ENCODE data around the gene STARD9. TPM values are rescaled to one million over a fixed set of nuclear protein-coding genes. Genes with fewer than 3 reads are reported as not detected.

Gene STARD9
- total RNA-seq, 1 experiment from 2014 or later = 7.4 TPM

DNA sequence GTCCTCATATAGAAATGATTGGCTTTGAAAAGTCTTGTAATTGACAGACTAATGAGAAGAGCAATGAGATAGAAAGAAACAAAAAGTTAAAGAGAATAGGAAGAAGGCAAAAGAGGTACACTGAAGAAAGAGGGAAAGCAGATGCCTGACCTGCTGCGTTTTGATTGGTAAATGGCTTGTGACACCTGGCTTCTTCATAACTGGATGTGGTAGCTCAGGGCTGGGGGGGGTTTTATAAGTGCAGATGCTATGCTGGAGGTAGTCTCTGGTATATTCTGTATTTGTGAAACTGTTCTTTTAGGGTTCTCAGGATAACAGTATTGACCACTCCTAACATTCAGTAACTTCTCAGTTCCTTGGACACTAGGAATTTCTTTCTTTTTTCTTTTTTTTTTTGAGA, 1.4 kb downstream of the STARD9 start:
- peak overlapping the region; percentile 81; the same call in 1 of the 2 replicates for H3K4me3 ChIP-seq
- no peak for DNase-seq (ENCODE audit: low read depth in 1 of 2, low spot score in 2 of 2)
- H3K4me1 ChIP-seq (replicated peaks) = peaks cover 26% of the 10 kb centered on the region
- no peaks in the 10 kb centered on the region for H3K27me3 ChIP-seq (replicated peaks)
- H3K27ac ChIP-seq = no peak overlapping the region
- peaks cover 3% of the 10 kb centered on the region; the same call in 1 of the 2 replicates for H3K36me3 ChIP-seq
- no peaks in the 10 kb centered on the region for H3K9me3 ChIP-seq (replicated peaks)

DNA sequence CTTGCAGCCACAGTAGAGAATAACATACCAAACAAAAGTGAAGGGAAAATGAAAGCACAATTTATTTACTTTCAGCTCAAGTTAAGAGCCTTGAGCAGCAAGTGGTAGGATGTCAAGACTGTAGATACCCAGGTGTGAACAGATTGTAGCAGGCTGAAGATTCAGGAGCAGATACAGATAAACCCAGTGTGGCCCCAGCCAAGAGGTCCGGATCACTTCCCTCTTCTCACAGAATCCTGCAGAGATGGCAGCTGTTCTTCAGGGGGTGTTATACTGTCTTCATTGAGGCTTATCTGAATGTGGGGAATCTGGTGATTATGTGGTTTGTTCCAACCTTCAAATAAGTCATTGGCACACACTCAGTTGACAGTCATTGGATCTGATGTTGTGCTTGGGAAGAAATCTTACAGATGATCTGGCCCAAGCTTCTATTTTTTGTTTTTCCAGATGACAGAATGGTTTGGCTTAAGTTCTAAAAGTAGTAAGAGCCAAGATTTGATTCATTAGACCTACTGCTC, 2.2 kb downstream of the STARD9 start:
- no peak overlapping the region for H3K27ac ChIP-seq
- no peak overlapping the region for H3K4me3 ChIP-seq
- DNase-seq (ENCODE audit: low read depth in 1 of 2, low spot score in 2 of 2) = no peak

DNA sequence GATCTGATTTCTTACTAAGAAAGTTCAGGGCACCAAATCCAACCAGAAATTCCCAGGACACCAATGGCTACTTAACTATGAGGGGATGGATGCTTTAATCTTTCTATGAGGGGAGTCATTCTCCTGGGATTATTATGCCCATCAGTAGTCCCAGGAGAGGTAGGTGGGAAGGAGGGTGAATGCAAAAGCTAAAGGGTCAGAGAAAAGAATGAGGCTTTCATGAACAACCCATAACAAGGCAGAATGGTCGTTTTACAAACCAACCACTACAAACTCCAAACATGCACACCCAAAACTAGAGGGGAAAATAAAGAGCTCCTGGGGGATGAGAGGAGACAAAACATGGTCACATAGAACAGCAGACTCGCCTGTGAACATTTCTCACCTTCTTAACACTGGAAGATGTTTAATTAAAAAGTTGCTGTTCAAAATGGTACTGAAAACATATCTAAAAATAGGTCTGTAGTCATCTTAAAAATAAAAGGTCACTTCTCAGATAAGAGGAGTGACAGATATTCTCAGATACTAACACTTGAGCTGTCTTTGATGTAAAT, 3.7 kb downstream of the STARD9 start:
- no peak overlapping the region for H3K27ac ChIP-seq

More for the DNA sequence above, 2.2 kb downstream of the STARD9 start:
- H3K4me1 ChIP-seq (replicated peaks) = peaks cover 29% of the 10 kb centered on the region
- peaks cover 3% of the 10 kb centered on the region; the same call in 1 of the 2 replicates for H3K36me3 ChIP-seq
- H3K9me3 ChIP-seq (replicated peaks) = no peaks in the 10 kb centered on the region
- H3K27me3 ChIP-seq (replicated peaks) = no peaks in the 10 kb centered on the region

DNA sequence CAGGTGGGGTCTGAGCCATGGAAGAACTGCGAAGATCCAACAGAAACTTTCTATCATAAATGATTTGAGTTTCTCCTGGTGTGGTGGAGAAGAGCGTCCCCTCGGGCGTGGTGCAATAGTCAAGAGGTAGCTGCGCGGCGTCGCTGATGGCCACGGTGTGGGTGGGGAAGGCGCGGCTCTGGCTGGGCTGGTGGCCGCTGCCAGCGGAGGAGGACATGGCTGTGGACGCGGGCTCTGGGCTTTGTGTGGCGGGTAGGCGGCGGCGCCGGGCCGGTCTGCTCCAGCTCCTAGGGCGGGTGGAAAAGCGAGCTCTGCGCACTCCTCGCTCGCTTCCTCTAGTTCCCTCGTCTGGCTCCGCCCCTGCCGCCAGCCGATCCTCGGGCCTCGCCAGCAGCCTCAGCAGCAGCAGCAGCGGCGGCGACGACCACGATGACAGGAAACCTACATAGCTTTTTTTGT, 5.9 kb downstream of the STARD9 start:
- H3K36me3 ChIP-seq = peaks cover 5% of the 10 kb centered on the region; the same call in 1 of the 2 replicates
- H3K9me3 ChIP-seq (replicated peaks) = no peaks in the 10 kb centered on the region
- no peak overlapping the region for H3K27ac ChIP-seq
- peak overlapping the region; percentile 34 for H3K4me3 ChIP-seq
- peak; percentile 66 to 82 for DNase-seq (ENCODE audit: low read depth in 1 of 2, low spot score in 2 of 2)
- H3K4me1 ChIP-seq (replicated peaks) = peaks cover 36% of the 10 kb centered on the region
- no peaks in the 10 kb centered on the region for H3K27me3 ChIP-seq (replicated peaks)

More for the DNA sequence above, 3.7 kb downstream of the STARD9 start:
- Histone ChIP-seq H3K36me3 (peaks cover 3% of the 10 kb centered on the region; the same call in 1 of the 2 replicates), H3K9me3 (replicated peaks) (no peaks in the 10 kb centered on the region), H3K4me1 (replicated peaks) (peaks cover 34% of the 10 kb centered on the region), H3K4me3 (no peak overlapping the region), H3K27me3 (replicated peaks) (no peaks in the 10 kb centered on the region)
- no peak for DNase-seq (ENCODE audit: low read depth in 1 of 2, low spot score in 2 of 2)

- no peaks in the 10 kb centered on the region for H3K27me3 ChIP-seq (replicated peaks)
- DNase-seq (ENCODE audit: low read depth in 1 of 2, low spot score in 2 of 2) = no peak
- no peak overlapping the region for H3K4me3 ChIP-seq
Measured at GRCh38 chr15:42582569-42583375, 7.4 kb downstream of the STARD9 start.

GRCh38 chr15:42584031-42584765, 8.8 kb downstream of the STARD9 start:
- Histone ChIP-seq H3K4me3 (no peak overlapping the region), H3K27ac (no peak overlapping the region), H3K9me3 (replicated peaks) (no peaks in the 10 kb centered on the region), H3K36me3 (peaks cover 12% of the 10 kb centered on the region; the same call in 1 of the 2 replicates), H3K4me1 (replicated peaks) (peaks cover 25% of the 10 kb centered on the region), H3K27me3 (replicated peaks) (no peaks in the 10 kb centered on the region)
- peak in 1 of 2 experiments; percentile 31 for DNase-seq (ENCODE audit: low read depth in 1 of 2, low spot score in 2 of 2)

More at GRCh38 chr15:42582569-42583375, 7.4 kb downstream of the STARD9 start:
- Histone ChIP-seq H3K36me3 (peaks cover 8% of the 10 kb centered on the region; the same call in 1 of the 2 replicates), H3K27ac (no peak overlapping the region), H3K9me3 (replicated peaks) (no peaks in the 10 kb centered on the region), H3K4me1 (replicated peaks) (peaks cover 25% of the 10 kb centered on the region)

DNA sequence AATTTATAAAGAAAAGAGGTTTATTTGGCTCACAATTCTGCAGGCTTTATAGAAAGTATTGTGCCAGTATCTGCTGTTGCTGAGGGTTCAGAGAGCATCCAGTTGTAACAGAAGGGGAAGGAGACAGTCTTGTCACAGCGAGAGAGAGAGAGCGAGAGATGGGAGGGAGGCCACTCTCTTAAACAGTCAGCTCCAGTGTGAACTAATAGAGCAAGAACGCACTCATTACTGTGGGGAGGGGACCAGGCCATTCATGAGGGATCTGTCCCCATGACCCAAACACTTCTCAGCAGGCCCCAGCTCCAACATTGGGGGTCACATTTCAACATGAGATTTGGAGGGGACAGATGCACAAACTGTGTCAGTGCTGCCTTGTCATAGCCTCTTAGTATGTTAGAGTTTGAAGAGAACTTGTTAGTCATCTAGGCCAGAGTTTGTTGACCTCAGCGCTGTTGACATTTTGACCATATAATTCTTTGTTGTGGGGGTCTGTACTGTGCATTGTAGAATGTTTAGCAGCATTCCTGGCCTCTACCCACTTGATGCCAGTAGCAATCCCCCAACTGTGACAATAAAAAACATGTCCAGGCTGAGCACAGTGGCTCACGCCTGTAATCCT, 15.3 kb downstream of the STARD9 start:
- H3K9me3 ChIP-seq (replicated peaks) = no peaks in the 10 kb centered on the region
- DNase-seq (ENCODE audit: low read depth in 1 of 2, low spot score in 2 of 2) = no peak
- H3K36me3 ChIP-seq = peaks cover 32% of the 10 kb centered on the region
- no peak overlapping the region for H3K4me3 ChIP-seq
- H3K27ac ChIP-seq = no peak overlapping the region
- H3K27me3 ChIP-seq (replicated peaks) = no peaks in the 10 kb centered on the region; the same call in 1 of the 2 replicates
- H3K4me1 ChIP-seq (replicated peaks) = peaks cover 35% of the 10 kb centered on the region

DNA sequence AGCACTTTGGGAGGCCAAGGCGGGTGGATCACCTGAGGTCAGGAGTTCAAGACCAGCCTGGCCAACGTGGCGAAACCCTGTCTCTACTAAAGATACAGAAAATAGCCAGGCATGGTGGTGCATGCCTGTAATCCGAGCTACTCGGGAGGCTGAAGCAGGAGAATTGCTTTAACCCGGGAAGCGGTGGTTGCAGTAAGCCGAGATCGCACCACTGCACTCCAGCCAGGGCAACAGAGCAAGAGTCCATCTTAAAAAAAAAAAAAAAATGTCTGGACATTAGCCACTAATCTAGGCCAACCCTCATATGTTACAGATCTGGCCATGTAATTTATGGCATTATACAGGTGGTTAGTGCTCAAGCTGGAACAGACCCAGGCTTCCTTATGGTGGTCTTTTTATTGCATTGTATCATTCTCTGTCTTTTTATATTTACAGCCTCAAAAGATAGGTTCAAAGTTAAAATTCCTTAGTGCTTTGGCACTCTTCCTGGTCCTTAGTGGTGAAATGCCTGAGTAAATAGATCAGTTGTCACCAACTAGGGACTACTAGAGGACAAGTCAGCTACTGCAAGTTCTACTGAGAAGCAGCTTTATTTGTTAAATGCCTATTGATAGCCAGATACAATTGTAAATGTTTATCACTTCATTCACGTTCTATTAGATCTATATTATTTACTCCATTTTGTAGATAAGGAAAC, 16.0 kb downstream of the STARD9 start:
- DNase-seq (ENCODE audit: low read depth in 1 of 2, low spot score in 2 of 2) = peak in 1 of 2 experiments; percentile 45
- H3K27me3 ChIP-seq (replicated peaks) = no peaks in the 10 kb centered on the region; the same call in 1 of the 2 replicates

DNA sequence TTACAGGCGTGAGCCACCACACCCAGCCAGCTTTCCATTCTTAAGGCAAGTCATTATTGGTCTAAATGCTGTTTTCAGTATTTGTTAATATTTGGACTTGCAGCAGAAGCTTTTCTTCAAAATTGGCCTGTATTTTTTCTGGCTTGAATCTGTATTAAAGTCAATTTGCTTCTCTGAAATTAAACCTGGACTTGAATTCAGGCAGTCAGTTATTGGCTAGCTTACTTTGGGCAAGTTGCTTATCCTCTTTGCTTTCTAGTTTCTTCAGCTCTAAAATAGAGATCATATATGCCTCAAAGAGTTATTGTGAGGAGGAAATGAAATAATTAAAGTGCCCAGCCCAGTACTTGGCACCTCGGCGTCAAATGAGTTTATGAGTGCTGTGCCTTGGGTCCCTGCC, 17.3 kb downstream of the STARD9 start:
- DNase-seq (ENCODE audit: low read depth in 1 of 2, low spot score in 2 of 2) = no peak
- Histone ChIP-seq H3K27ac (peak overlapping the region; percentile 25), H3K4me1 (replicated peaks) (peaks cover 35% of the 10 kb centered on the region), H3K36me3 (peaks cover 25% of the 10 kb centered on the region), H3K9me3 (replicated peaks) (no peaks in the 10 kb centered on the region), H3K27me3 (replicated peaks) (no peaks in the 10 kb centered on the region; the same call in 1 of the 2 replicates), H3K4me3 (no peak overlapping the region)

More for the DNA sequence above, 16.0 kb downstream of the STARD9 start:
- no peak overlapping the region for H3K4me3 ChIP-seq
- no peaks in the 10 kb centered on the region for H3K9me3 ChIP-seq (replicated peaks)
- H3K36me3 ChIP-seq = peaks cover 26% of the 10 kb centered on the region
- H3K4me1 ChIP-seq (replicated peaks) = peaks cover 35% of the 10 kb centered on the region
- no peak overlapping the region for H3K27ac ChIP-seq

GRCh38 chr15:42593143-42593542, 17.7 kb downstream of the STARD9 start:
- Histone ChIP-seq H3K36me3 (peaks cover 22% of the 10 kb centered on the region), H3K27me3 (replicated peaks) (no peaks in the 10 kb centered on the region; the same call in 1 of the 2 replicates), H3K27ac (peak overlapping the region; percentile 25), H3K4me3 (no peak overlapping the region), H3K9me3 (replicated peaks) (no peaks in the 10 kb centered on the region), H3K4me1 (replicated peaks) (peaks cover 35% of the 10 kb centered on the region)
- DNase-seq (ENCODE audit: low read depth in 1 of 2, low spot score in 2 of 2) = peak; percentile 55 to 56

DNA sequence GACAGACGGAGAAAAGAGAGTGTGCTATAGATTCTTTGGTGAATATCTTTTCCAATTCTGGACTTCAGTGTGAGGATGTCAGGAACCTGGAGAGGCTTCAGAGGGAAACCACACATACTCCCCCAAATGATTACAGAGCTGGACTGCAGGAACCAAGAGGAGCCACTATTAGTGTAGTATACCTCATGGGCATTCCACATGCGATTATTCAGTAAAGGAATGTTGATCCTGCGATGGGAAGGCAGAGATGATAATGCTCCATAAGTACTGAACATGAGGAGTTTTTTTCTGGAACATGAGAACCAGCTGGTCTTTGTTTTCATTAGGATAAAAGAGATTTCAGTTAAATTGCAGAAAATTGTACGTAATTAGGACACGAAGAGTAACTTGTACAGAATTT, 18.7 kb downstream of the STARD9 start:
- no peak for DNase-seq (ENCODE audit: low read depth in 1 of 2, low spot score in 2 of 2)

GRCh38 chr15:42595626-42596240, 20.3 kb downstream of the STARD9 start:
- no peak overlapping the region for H3K4me3 ChIP-seq
- no peaks in the 10 kb centered on the region; the same call in 1 of the 2 replicates for H3K27me3 ChIP-seq (replicated peaks)
- no peak for DNase-seq (ENCODE audit: low read depth in 1 of 2, low spot score in 2 of 2)
- H3K9me3 ChIP-seq (replicated peaks) = no peaks in the 10 kb centered on the region
- peaks cover 35% of the 10 kb centered on the region for H3K4me1 ChIP-seq (replicated peaks)
- H3K36me3 ChIP-seq = peaks cover 19% of the 10 kb centered on the region
- no peak overlapping the region for H3K27ac ChIP-seq

More for the DNA sequence above, 18.7 kb downstream of the STARD9 start:
- peaks cover 21% of the 10 kb centered on the region for H3K36me3 ChIP-seq
- peaks cover 35% of the 10 kb centered on the region for H3K4me1 ChIP-seq (replicated peaks)
- H3K27ac ChIP-seq = no peak overlapping the region
- H3K4me3 ChIP-seq = no peak overlapping the region
- H3K9me3 ChIP-seq (replicated peaks) = no peaks in the 10 kb centered on the region
- no peaks in the 10 kb centered on the region; the same call in 1 of the 2 replicates for H3K27me3 ChIP-seq (replicated peaks)

Measured in SJSA1 (cell line).